ENCODE results near the gene BICC1.
"Not testable (repeated sequence)": the region's sequence is repeated elsewhere in the genome, so short reads cannot be mapped to it uniquely, and the experiment has no call there.

BICC1 gene

GRCh38 chr10:58836991-58837575 is 324.4 kb downstream of the BICC1 start:
- no peak for DNase-seq

- DNase-seq = no peak
These were observed 325.2 kb downstream of the BICC1 start for GRCh38 chr10:58837826-58838225.

DNA sequence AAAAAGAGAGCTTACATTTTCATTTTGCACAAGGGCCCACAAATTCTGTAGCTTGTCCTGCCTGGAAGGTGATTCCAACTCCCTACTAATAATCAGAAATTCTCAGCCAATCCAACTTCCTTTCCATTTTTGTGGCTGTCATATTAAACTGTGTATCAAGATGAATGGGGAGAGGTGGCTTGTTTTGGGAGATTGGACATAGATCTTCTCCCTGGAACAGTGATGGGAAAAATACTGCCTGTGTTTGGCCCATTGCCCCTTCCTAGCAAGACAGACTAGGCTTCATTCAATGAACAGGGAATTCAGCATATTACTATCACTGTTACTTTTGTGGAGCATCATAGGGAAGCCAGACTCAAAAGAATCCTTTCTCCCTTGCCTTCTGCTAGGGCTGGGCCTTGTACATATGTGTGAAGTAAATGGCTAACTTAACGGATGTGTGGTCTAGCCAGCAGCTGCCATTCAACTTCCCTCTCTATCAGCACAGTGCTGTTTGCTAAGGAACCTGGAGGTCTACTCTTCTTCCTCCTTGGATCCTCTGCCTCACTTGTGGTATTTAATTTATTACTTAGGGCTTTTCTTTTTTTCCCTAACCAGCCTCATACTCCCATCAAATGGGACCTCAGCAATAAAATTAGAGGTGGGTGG is 326.0 kb downstream of the BICC1 start:
- DNase-seq = no peak

DNA sequence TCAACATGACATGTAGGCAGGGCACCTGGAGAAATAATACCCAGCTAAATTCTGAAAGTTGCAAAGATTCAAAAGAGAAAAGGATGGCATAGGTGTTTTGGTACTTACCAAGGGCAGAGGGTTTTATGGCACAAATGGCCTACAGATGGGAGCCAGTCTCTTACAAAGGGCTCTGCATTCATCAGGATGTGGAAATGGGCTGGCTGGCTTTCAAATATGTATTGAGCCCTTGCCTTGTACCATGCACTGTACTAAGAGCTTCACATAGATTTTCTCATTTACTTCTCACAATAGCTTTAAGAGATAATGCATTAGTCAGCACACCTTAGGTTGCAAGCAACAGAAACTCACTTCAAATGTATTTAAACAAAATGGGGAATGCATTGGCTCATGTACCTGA is 327.1 kb downstream of the BICC1 start:
- DNase-seq = no peak

DNA sequence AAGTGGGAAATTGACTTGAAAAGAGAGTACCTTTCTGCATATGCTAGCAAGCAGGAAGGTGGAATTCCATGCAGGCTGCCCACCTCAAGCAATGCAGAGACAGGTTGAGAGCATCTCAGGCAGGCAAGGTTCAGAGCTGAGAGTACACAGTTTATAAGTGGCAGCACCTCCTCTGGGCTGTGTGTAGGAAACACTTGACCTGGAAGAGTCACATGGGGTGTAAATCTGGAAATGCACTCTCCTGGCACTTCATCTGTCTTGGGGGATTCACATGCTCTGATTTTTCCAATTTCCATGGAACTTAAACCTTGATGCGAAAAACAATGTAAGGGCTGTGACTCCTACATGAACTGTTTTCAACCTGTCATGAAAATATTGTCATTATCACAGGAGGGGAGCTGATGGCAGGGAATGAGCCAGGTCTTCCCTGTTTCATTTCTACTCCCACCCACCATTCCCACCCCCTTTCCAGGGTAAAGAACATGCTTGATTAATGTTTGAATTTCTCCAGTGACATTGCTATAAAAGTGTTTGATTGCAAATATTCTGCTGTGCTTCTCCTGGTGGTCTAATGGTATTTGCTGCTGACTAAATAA is 328.3 kb downstream of the BICC1 start:
- DNase-seq = no peak

DNA sequence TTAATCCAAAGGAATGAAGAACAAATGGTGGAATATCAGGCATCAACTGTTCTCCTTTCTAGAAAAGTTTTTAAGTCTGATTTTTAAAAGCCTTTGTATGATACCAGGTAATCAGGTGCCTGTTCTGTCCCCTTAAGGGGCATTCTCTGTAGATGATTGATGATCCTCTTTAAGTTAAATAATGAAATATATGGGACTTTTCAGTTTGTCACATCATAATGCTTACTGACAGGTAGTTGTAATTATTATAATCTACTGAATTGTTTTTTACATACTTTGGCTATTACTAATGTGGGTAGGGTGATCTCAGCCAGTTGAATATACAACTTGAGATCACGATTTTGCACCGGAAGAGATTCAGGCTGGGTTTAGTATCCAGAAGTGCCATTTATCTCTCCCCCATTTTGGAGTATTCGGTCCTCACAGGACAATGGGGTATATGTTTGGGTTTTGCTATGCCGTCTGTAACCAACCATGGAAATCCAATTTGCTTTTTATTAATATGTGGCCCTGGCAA is 330.2 kb downstream of the BICC1 start:
- no peak for DNase-seq

DNA sequence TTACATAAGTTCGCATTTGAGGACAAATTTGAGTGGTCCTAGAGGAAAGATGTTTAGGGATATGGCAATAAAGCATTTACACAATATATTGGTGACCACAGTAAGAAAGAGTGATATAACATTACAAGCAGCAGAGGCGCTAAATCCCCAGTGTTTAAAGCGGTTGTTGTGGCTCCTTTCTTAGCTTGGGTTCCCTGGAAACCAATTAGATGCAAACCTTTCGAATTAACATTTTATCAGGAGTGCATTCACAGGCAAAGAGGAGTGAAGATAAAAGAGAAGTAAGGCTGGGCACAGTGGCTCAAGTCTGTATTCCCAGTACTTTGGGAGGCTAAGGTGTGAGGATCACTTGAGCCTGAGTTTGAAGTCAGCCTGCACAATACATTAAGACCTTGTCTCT is 331.1 kb downstream of the BICC1 start:
- DNase-seq = no peak

GRCh38 chr10:58844680-58845079 is 332.0 kb downstream of the BICC1 start:
- no peak for DNase-seq

- no peak for DNase-seq
These were observed 334.2 kb downstream of the BICC1 start for GRCh38 chr10:58846856-58847255.

GRCh38 chr10:58851606-58852005 is 338.9 kb downstream of the BICC1 start:
- DNase-seq = no peak

- no peak for DNase-seq
These were observed 341.0 kb downstream of the BICC1 start for GRCh38 chr10:58853668-58854067.

- DNase-seq = no peak
These were observed 342.1 kb downstream of the BICC1 start for GRCh38 chr10:58854811-58855210.

GRCh38 chr10:58856508-58857240 is 344.0 kb downstream of the BICC1 start:
- DNase-seq = peak; percentile 94

GRCh38 chr10:58857251-58857805 is 344.7 kb downstream of the BICC1 start:
- DNase-seq = no peak

GRCh38 chr10:58858123-58858522 is 345.5 kb downstream of the BICC1 start:
- DNase-seq = not testable (repeated sequence)

DNA sequence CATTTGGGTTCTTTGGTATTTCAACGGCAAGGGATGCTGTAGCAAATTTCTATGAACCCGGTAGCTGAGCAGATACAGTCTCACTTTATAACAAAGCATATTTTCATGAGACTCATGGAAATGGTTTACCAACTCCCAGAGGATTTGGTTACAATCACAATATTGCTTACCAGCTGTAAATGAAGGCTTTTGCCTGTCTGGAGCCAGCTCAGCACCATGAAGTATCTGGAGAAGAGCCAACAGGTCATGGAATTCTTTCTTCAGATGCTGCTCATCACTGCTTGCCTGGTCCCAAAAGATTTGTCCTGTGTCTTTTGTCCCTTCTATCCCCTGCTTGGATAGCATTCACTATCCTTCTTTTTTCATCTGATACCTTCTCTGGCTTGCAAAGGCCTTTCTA is 346.9 kb downstream of the BICC1 start:
- DNase-seq = no peak

DNA sequence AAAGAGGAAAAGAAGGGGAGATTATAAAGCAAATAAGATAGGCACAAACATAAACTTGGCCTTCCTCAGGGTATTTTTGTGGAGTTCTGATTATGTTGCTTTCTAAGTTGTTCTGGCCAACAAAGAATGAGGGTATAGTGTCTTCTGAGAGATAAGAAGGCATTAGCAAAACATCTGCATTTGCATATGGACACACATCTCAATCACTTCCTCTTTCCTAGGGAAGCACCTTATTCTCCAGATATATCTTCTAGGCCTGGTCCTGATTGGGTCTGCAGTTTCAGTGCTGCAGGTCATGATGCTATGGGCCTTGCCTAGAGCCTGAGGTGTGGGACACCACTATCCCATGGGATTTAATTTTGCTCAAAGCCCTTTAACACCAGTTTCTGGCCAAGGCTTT is 355.0 kb downstream of the BICC1 start:
- no peak for DNase-seq

GRCh38 chr10:58868736-58869435 is 356.2 kb downstream of the BICC1 start:
- DNase-seq = no peak

- no peak for DNase-seq
These were observed 357.4 kb downstream of the BICC1 start for GRCh38 chr10:58870070-58870469.

DNA sequence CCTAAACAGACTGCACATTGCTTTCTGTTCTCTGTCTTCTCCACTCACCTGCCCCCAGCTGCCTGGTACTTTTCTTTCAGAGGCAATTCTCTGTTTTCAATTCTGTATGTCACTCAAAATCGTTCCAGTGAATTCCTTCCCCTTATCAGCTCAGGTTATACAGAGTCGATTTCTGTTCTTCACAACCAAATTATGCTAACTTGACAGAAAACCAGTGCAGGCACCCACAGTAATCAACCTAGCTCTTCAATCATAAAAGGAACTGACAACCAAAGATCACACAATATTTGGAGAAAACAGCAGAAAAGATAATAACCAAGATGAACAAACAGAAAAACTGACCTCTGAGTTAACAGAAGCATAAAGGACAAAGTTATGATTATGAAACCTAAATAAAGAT is 360.5 kb downstream of the BICC1 start:
- no peak for DNase-seq

Measured in islet precursor cell (in vitro differentiated cells).